H9 (cell line): ENCODE results near the gene ARHGAP26. TPM values are rescaled to one million over a fixed set of nuclear protein-coding genes. Genes with fewer than 3 reads are reported as not detected.

Source experiments
- DNase-seq: peaks from one replicate; pipeline ENCODE4 v3.0.0-alpha.2; 2017
- H2AFZ ChIP-seq: one replicate; pipeline ENCODE4 v1.6.1; 2013; ENCODE audit warnings: mild to moderate bottlenecking, low read length, control low read depth, moderate library complexity
- H2AK5ac ChIP-seq: 2 replicates; pipeline ENCODE4 v1.6.1; 2013; ENCODE audit warnings: low read length, control low read depth, mixed read lengths; ENCODE audit not compliant: insufficient read length
- H2BK120ac ChIP-seq: one replicate; pipeline ENCODE4 v1.6.1; 2013; ENCODE audit warnings: low read depth, mild to moderate bottlenecking, low read length, control low read depth, inconsistent platforms; ENCODE audit not compliant: poor library complexity, severe bottlenecking
- H2BK12ac ChIP-seq: 2 replicates; pipeline ENCODE4 v1.6.1; 2013; ENCODE audit warnings: low read length, control low read depth, mixed read lengths, low read depth; ENCODE audit not compliant: insufficient read length
- H2BK15ac ChIP-seq: 2 replicates; pipeline ENCODE4 v1.6.1; 2013; ENCODE audit warnings: low read depth, low read length, control low read depth
- H2BK20ac ChIP-seq: one replicate; pipeline ENCODE4 v1.6.1; 2013; ENCODE audit warnings: low read depth, mild to moderate bottlenecking, low read length, control low read depth, inconsistent platforms; ENCODE audit not compliant: poor library complexity, severe bottlenecking
- H2BK5ac ChIP-seq: 2 replicates; pipeline ENCODE4 v1.6.1; 2013; ENCODE audit warnings: low read length, control low read depth, mixed read lengths; ENCODE audit not compliant: insufficient read length
- H3K14ac ChIP-seq: 2 replicates; pipeline ENCODE4 v1.6.1; 2013; ENCODE audit warnings: low read length, control low read depth; ENCODE audit not compliant: insufficient read depth
- H3K18ac ChIP-seq: 2 replicates; pipeline ENCODE4 v1.6.1; 2013; ENCODE audit warnings: low read depth, mild to moderate bottlenecking, mixed read lengths, low read length, control low read depth; ENCODE audit not compliant: insufficient read length
- H3K23ac ChIP-seq: 2 replicates; pipeline ENCODE4 v1.6.1; 2013; ENCODE audit warnings: low read length, control low read depth, mixed read lengths, low read depth; ENCODE audit not compliant: insufficient read length
- H3K23me2 ChIP-seq: 2 replicates; pipeline ENCODE4 v1.6.1; 2013; ENCODE audit warnings: low read depth, mild to moderate bottlenecking, mixed read lengths, low read length, control low read depth; ENCODE audit not compliant: insufficient read length, poor library complexity, severe bottlenecking
- H3K27ac ChIP-seq: 2 replicates; pipeline ENCODE4 v1.5.1; 2013; ENCODE audit warnings: low read length, control low read depth, mixed read lengths, low read depth; ENCODE audit not compliant: insufficient read length
- H3K27me3 ChIP-seq: 2 replicates; pipeline ENCODE4 v1.6.1; 2013; ENCODE audit warnings: low read length, control low read depth, inconsistent platforms; ENCODE audit not compliant: insufficient read depth
- H3K4ac ChIP-seq: 2 replicates; pipeline ENCODE4 v1.6.1; 2013; ENCODE audit warnings: low read depth, mild to moderate bottlenecking, control low read depth, inconsistent platforms, low read length, moderate library complexity
- H3K4me1 ChIP-seq: 2 replicates; pipeline ENCODE4 v1.6.1; 2013; ENCODE audit warnings: low read length, control low read depth, inconsistent platforms; ENCODE audit not compliant: insufficient read depth
- H3K4me2 ChIP-seq: 2 replicates; pipeline ENCODE4 v1.6.1; 2013; ENCODE audit warnings: low read length, control low read depth, mixed read lengths; ENCODE audit not compliant: insufficient read length, insufficient read depth
- H3K56ac ChIP-seq: 2 replicates; pipeline ENCODE4 v1.6.1; 2013; ENCODE audit warnings: low read depth, mild to moderate bottlenecking, mixed read lengths, low read length, control low read depth; ENCODE audit not compliant: insufficient read length
- H3K79me1 ChIP-seq: 2 replicates; pipeline ENCODE4 v1.6.1; 2013; ENCODE audit warnings: low read depth, mild to moderate bottlenecking, moderate library complexity, low read length, control low read depth, inconsistent platforms; ENCODE audit not compliant: insufficient read depth, poor library complexity, severe bottlenecking
- H3K79me2 ChIP-seq: 2 replicates; pipeline ENCODE4 v1.6.1; 2013; ENCODE audit warnings: low read length, control low read depth, inconsistent platforms; ENCODE audit not compliant: insufficient read depth
- H3K9ac ChIP-seq: 2 replicates; pipeline ENCODE4 v1.6.1; 2013; ENCODE audit warnings: low read length, control low read depth, mixed read lengths; ENCODE audit not compliant: insufficient read length; ENCODE audit errors: extremely low read depth
- H3K9me3 ChIP-seq: one replicate; pipeline ENCODE4 v1.6.1; 2013; ENCODE audit warnings: low read depth, low read length, inconsistent platforms; ENCODE audit not compliant: control insufficient read depth
- H3T11ph ChIP-seq: one replicate; pipeline ENCODE4 v1.6.1; 2013; ENCODE audit warnings: mild to moderate bottlenecking, low read length, control low read depth, inconsistent platforms
- H4K20me1 ChIP-seq: one replicate; pipeline ENCODE4 v1.6.1; 2013; ENCODE audit not compliant: control insufficient read depth, insufficient read length, insufficient read depth
- H4K5ac ChIP-seq: 2 replicates; pipeline ENCODE4 v1.6.1; 2013; ENCODE audit warnings: low read depth, mild to moderate bottlenecking, mixed read lengths, low read length, control low read depth; ENCODE audit not compliant: insufficient read length
- H4K8ac ChIP-seq: replicated peaks from 2 replicates; pipeline ENCODE4 v1.6.1; 2013; ENCODE audit warnings: low read length, control low read depth, mixed read lengths, low read depth; ENCODE audit not compliant: insufficient read length
- H4K91ac ChIP-seq: 2 replicates; pipeline ENCODE4 v1.6.1; 2013; ENCODE audit warnings: low read depth, mild to moderate bottlenecking, moderate library complexity, mixed read lengths, low read length, control low read depth; ENCODE audit not compliant: insufficient read length
- H3K27ac Mint-ChIP-seq, 3 experiments: 2 replicates in 2 of 3; 3 replicates in 1 of 3; pipeline ENCODE4 v1.8.0; 2020 to 2021; ENCODE audit warnings: mixed read lengths in 3 of 3, mild to moderate bottlenecking in 1 of 3, moderate library complexity in 1 of 3
- H3K27me3 Mint-ChIP-seq: 2 replicates; pipeline ENCODE4 v1.8.0; 2021; ENCODE audit warnings: low read depth, mild to moderate bottlenecking, moderate library complexity, mixed read lengths
- H3K36me3 Mint-ChIP-seq, 3 experiments: 2 replicates in 2 of 3; 3 replicates in 1 of 3; pipeline ENCODE4 v1.8.0; 2020 to 2021; ENCODE audit warnings: low read depth in 3 of 3, mixed read lengths in 3 of 3; ENCODE audit not compliant: insufficient read depth in 1 of 3
- H3K4me1 Mint-ChIP-seq, 2 experiments: 2 replicates each; pipeline ENCODE4 v1.8.0; 2020; ENCODE audit warnings: mixed read lengths in 2 of 2
- H3K4me3 Mint-ChIP-seq, 2 experiments: 2 replicates in 1 of 2; 3 replicates in 1 of 2; pipeline ENCODE4 v1.8.0; 2020 to 2021; ENCODE audit warnings: mild to moderate bottlenecking in 2 of 2, mixed read lengths in 2 of 2, moderate library complexity in 1 of 2
- H3K9me3 Mint-ChIP-seq, 2 experiments: 2 replicates in 1 of 2; 3 replicates in 1 of 2; pipeline ENCODE4 v1.8.0; 2020; ENCODE audit warnings: mild to moderate bottlenecking in 2 of 2, mixed read lengths in 2 of 2, moderate library complexity in 1 of 2
- WGBS: extraction: QIAGEN DNeasy Blood & Tissue Kit; methylation state at CpG from one replicate; pipeline ENCODE4 v1.1.7; 2013; ENCODE audit warnings: missing lambda C conversion rate, low lambda C conversion rate, mixed read lengths; ENCODE audit not compliant: insufficient read length; ENCODE audit errors: extremely low coverage; 5-methylcytosine and 5-hydroxymethylcytosine counted together
- total RNA-seq: library from RNA; stranded (reverse); gene quantifications from 2 replicates; pipeline ENCODE4 v1.2.1, GENCODE V29; 2021
- TF ChIP-seq, protein P1 (sequence below): fragments of 200-600 bp; sonication (generic); conservative IDR thresholded peaks from 3 replicates; pipeline ENCODE4 v1.8.0; 2021; ENCODE audit warnings: antibody characterized with exemption, mild to moderate bottlenecking

ARHGAP26 gene
- total RNA-seq, 1 experiment from 2014 or later = 13.8 TPM

DNA sequence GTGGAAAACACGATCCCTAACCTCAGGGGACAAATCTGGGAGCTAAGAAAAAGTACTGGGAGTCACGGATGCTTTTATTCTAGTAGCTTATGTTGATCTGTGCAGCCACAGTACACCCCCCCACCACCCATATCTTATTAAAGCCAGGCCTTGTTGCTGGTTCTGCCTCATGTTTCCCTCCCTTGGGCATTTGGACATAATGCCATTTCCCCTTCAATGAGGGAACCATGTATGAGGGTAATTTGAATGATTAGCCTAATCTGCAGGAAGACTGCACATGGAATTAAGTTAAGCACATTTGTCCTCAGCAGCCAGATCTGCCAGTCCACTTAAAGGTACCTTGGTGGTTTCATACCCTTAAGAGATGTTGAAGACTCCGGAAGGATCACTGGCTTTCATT is 102.0 kb downstream of the ARHGAP26 start:
- no peak overlapping the region for H2BK20ac ChIP-seq
- no peaks in the 10 kb centered on the region for H4K20me1 ChIP-seq
- H2AK5ac ChIP-seq = no peak overlapping the region
- TF ChIP-seq, protein P1, sequence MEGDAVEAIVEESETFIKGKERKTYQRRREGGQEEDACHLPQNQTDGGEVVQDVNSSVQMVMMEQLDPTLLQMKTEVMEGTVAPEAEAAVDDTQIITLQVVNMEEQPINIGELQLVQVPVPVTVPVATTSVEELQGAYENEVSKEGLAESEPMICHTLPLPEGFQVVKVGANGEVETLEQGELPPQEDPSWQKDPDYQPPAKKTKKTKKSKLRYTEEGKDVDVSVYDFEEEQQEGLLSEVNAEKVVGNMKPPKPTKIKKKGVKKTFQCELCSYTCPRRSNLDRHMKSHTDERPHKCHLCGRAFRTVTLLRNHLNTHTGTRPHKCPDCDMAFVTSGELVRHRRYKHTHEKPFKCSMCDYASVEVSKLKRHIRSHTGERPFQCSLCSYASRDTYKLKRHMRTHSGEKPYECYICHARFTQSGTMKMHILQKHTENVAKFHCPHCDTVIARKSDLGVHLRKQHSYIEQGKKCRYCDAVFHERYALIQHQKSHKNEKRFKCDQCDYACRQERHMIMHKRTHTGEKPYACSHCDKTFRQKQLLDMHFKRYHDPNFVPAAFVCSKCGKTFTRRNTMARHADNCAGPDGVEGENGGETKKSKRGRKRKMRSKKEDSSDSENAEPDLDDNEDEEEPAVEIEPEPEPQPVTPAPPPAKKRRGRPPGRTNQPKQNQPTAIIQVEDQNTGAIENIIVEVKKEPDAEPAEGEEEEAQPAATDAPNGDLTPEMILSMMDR = no peak
- no peaks in the 10 kb centered on the region for H3K27me3 Mint-ChIP-seq
- no peak overlapping the region for H3K9ac ChIP-seq
- H3T11ph ChIP-seq = no peak overlapping the region
- H2BK12ac ChIP-seq = no peak overlapping the region
- no peak overlapping the region for H3K14ac ChIP-seq
- H4K8ac ChIP-seq = no peak overlapping the region
- no peak overlapping the region for H3K18ac ChIP-seq
- H3K79me2 ChIP-seq = no peaks in the 10 kb centered on the region
- no peak overlapping the region for H3K56ac ChIP-seq
- H3K27me3 ChIP-seq = no peaks in the 10 kb centered on the region
- H2BK15ac ChIP-seq = no peak overlapping the region
- no CpG with 5 or more reads among the region's 3 CpGs for WGBS
- H3K4ac ChIP-seq = no peak overlapping the region
- no peak overlapping the region for H2BK120ac ChIP-seq
- H3K9me3 Mint-ChIP-seq = no peaks in the 10 kb centered on the region
- H2AFZ ChIP-seq = no peak overlapping the region
- H3K4me2 ChIP-seq = no peak overlapping the region
- H4K5ac ChIP-seq = no peak overlapping the region
- no peaks in the 10 kb centered on the region for H3K9me3 ChIP-seq
- no peak overlapping the region for H3K4me3 Mint-ChIP-seq
- H3K27ac ChIP-seq = no peak overlapping the region
- peak overlapping the region in 1 of 3 experiments; percentile 83; a peak in 1 of 7 replicates for H3K27ac Mint-ChIP-seq
- H3K4me1 ChIP-seq = no peaks in the 10 kb centered on the region
- peaks cover 34 to 37% of the 10 kb centered on the region in 2 experiments for H3K4me1 Mint-ChIP-seq
- H3K23ac ChIP-seq = no peak overlapping the region
- H4K91ac ChIP-seq = no peak overlapping the region
- no peak for DNase-seq
- H2BK5ac ChIP-seq = no peak overlapping the region
- H3K36me3 Mint-ChIP-seq = peaks cover 0 to 5% (median 0%) of the 10 kb centered on the region in 3 experiments; a peak in 3 of 7 replicates
- no peaks in the 10 kb centered on the region for H3K23me2 ChIP-seq
- H3K79me1 ChIP-seq = no peaks in the 10 kb centered on the region
